ENCODE measurements around the gene CACNA1H. TPM values are rescaled to one million over a fixed set of nuclear protein-coding genes. Genes with fewer than 3 reads are reported as not detected.
"Not testable (repeated sequence)": the region's sequence is repeated elsewhere in the genome, so short reads cannot be mapped to it uniquely, and the experiment has no call there.

Gene CACNA1H
- total RNA-seq, 1 experiment from 2014 or later, result 19.7 TPM

GRCh38 chr16:1264345-1265089, 111.6 kb downstream of the CACNA1H start:
- no peaks in the 10 kb centered on the region for H3K27me3 ChIP-seq (replicated peaks; ENCODE audit: insufficient read depth, low read depth, low read length, poor library complexity)
- no peak for DNase-seq (ENCODE audit: low spot score)
- ChIA-PET CTCF (no interaction called here), POLR2A (ENCODE audit: low non-redundant PET) (no interaction called here)
- no TSS peak for BruUV-seq (replicated peaks)
- intact Hi-C loops (cut with micrococcal nuclease; ENCODE audit: unreplicated experiment), result no loop called here
- no peak overlapping the region for H3K27ac ChIP-seq (ENCODE audit: low read depth, low read length, poor library complexity, severe bottlenecking)
- TF ChIP-seq CTCF (conservative IDR thresholded peaks at IDR 0.05; ENCODE audit: low read depth, low read length), result no peak
- TF ChIP-seq EZH2 (IDR thresholded peaks at IDR 0.05; ENCODE audit: borderline replicate concordance, low read depth, low read length, poor library complexity, severe bottlenecking), result no peak
- no peak overlapping the region for H3K4me3 ChIP-seq (ENCODE audit: low read depth, low read length, poor library complexity, severe bottlenecking)
- no peaks in the 10 kb centered on the region for H3K9me3 ChIP-seq (ENCODE audit: low read depth, low read length, poor library complexity, severe bottlenecking)
- no peaks in the 10 kb centered on the region for H3K4me1 ChIP-seq (ENCODE audit: insufficient read depth, low read length, poor library complexity, severe bottlenecking)
- no peaks in the 10 kb centered on the region for H3K36me3 ChIP-seq (ENCODE audit: insufficient read depth, low read length, poor library complexity, severe bottlenecking)

- no peaks in the 10 kb centered on the region for H3K9me3 ChIP-seq (ENCODE audit: low read depth, low read length, poor library complexity, severe bottlenecking)
- intact Hi-C loops (cut with micrococcal nuclease; ENCODE audit: unreplicated experiment), result no loop called here
- DNase-seq (ENCODE audit: low spot score), result no peak
- BruUV-seq (replicated peaks), result no TSS peak
- H3K4me3 ChIP-seq (ENCODE audit: low read depth, low read length, poor library complexity, severe bottlenecking), result no peak overlapping the region
- CTCF ChIA-PET, result interaction anchor here (0.6 kb wide), 1 partner anchor 1024 kb away, joined by 3 read pairs; no protein-coding TSS in a partner anchor
- no peaks in the 10 kb centered on the region for H3K4me1 ChIP-seq (ENCODE audit: insufficient read depth, low read length, poor library complexity, severe bottlenecking)
- POLR2A ChIA-PET (ENCODE audit: low non-redundant PET), result no interaction called here
- no peak overlapping the region for H3K27ac ChIP-seq (ENCODE audit: low read depth, low read length, poor library complexity, severe bottlenecking)
- no peak for TF ChIP-seq CTCF (conservative IDR thresholded peaks at IDR 0.05; ENCODE audit: low read depth, low read length)
- no peak for TF ChIP-seq EZH2 (IDR thresholded peaks at IDR 0.05; ENCODE audit: borderline replicate concordance, low read depth, low read length, poor library complexity, severe bottlenecking)
- H3K27me3 ChIP-seq (replicated peaks; ENCODE audit: insufficient read depth, low read depth, low read length, poor library complexity), result no peaks in the 10 kb centered on the region
- no peaks in the 10 kb centered on the region for H3K36me3 ChIP-seq (ENCODE audit: insufficient read depth, low read length, poor library complexity, severe bottlenecking)
Observed at GRCh38 chr16:1265090-1265630, 112.3 kb downstream of the CACNA1H start.

GRCh38 chr16:1265826-1266225, 112.9 kb downstream of the CACNA1H start:
- no peak overlapping the region for H3K27ac ChIP-seq (ENCODE audit: low read depth, low read length, poor library complexity, severe bottlenecking)
- ChIA-PET POLR2A (ENCODE audit: low non-redundant PET) (no interaction called here), CTCF (no interaction called here)
- no TSS peak for BruUV-seq (replicated peaks)
- DNase-seq (ENCODE audit: low spot score), result no peak
- no peaks in the 10 kb centered on the region for H3K36me3 ChIP-seq (ENCODE audit: insufficient read depth, low read length, poor library complexity, severe bottlenecking)
- intact Hi-C loops (cut with micrococcal nuclease; ENCODE audit: unreplicated experiment), result no loop called here
- H3K27me3 ChIP-seq (replicated peaks; ENCODE audit: insufficient read depth, low read depth, low read length, poor library complexity), result no peaks in the 10 kb centered on the region
- no peak overlapping the region for H3K4me3 ChIP-seq (ENCODE audit: low read depth, low read length, poor library complexity, severe bottlenecking)
- H3K4me1 ChIP-seq (ENCODE audit: insufficient read depth, low read length, poor library complexity, severe bottlenecking), result peaks cover under 1% of the 10 kb centered on the region
- no peaks in the 10 kb centered on the region for H3K9me3 ChIP-seq (ENCODE audit: low read depth, low read length, poor library complexity, severe bottlenecking)
- no peak for TF ChIP-seq CTCF (conservative IDR thresholded peaks at IDR 0.05; ENCODE audit: low read depth, low read length)
- TF ChIP-seq EZH2 (IDR thresholded peaks at IDR 0.05; ENCODE audit: borderline replicate concordance, low read depth, low read length, poor library complexity, severe bottlenecking), result no peak

- H3K4me1 ChIP-seq (ENCODE audit: insufficient read depth, low read length, poor library complexity, severe bottlenecking), result peaks cover 17% of the 10 kb centered on the region
- H3K27me3 ChIP-seq (replicated peaks; ENCODE audit: insufficient read depth, low read depth, low read length, poor library complexity); intact Hi-C loops (cut with micrococcal nuclease; ENCODE audit: unreplicated experiment); DNase-seq (ENCODE audit: low spot score); H3K36me3 ChIP-seq (ENCODE audit: insufficient read depth, low read length, poor library complexity, severe bottlenecking); H3K9me3 ChIP-seq (ENCODE audit: low read depth, low read length, poor library complexity, severe bottlenecking); H3K4me3 ChIP-seq (ENCODE audit: low read depth, low read length, poor library complexity, severe bottlenecking); BruUV-seq (replicated peaks); POLR2A ChIA-PET (ENCODE audit: low non-redundant PET); H3K27ac ChIP-seq (ENCODE audit: low read depth, low read length, poor library complexity, severe bottlenecking): not testable (repeated sequence)
- CTCF ChIA-PET, result interaction anchor here (0.7 kb wide), 1 partner anchor 465 kb away, joined by 4 read pairs; no protein-coding TSS in a partner anchor
Observed at GRCh38 chr16:1269418-1269817, 116.5 kb downstream of the CACNA1H start.

Measured in A673 (cell line).